ENCODE data around the gene PJVK. TPM values are rescaled to one million over a fixed set of nuclear protein-coding genes. Genes with fewer than 3 reads are reported as not detected.

The PJVK gene
- 1.1 and 5.1 TPM in 2 replicates for total RNA-seq

GRCh38 chr2:178450774-178451525, at the start of gene PJVK, which contains the start of gene PRKRA:
PJVK (plus strand) TSS chr2:178451378; CDS start chr2:178453410, 2,032 bp downstream.
PRKRA (minus strand) TSS chr2:178451175; CDS start chr2:178451030, 145 bp downstream.

DNA sequence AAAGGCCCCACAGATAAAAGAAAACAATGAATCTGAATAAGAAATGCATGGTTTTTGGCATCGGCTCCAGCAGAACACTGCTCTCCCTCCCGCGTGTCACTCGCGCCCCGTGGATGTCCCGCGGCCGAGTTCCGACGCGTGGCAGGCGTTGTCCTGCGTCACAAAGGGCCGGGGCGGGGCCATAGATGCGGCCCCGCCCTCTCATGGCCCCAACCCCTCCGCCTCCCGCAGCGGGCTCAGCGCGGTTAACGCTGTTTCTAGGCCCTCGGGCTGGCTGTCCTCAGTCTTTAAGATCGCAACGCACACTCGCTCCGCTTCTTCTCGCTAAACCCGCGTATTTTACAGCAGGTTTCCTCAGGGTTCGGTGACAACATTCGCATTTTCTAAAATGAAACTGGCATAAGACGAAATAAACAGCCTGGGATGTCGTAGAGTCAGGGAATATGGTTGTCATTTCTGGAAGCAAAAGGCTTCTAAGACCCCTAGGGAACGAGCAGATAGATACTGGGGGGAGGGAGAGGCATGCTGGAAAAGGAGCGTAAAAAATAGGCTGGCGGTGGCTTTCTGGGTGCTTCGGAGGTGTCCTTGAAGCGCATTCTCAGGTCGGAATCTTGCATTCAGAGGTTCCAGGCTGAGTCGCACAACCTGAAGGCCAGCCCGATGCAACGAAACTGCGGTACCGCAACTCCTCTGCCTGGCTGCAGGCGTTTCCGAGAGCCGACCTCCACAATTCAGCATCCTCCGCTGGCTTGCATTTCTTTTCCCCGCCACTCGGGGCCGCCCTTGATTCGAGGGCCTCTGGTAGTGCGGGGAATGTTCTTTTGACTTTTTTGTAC, 27.5 kb downstream of the PJVK start, which contains the start of gene FKBP7:
TSS of gene FKBP7 (minus strand) at position 162 of the 836 bp plus-strand sequence. CDS start at position 61, 101 bp downstream.

DNA sequence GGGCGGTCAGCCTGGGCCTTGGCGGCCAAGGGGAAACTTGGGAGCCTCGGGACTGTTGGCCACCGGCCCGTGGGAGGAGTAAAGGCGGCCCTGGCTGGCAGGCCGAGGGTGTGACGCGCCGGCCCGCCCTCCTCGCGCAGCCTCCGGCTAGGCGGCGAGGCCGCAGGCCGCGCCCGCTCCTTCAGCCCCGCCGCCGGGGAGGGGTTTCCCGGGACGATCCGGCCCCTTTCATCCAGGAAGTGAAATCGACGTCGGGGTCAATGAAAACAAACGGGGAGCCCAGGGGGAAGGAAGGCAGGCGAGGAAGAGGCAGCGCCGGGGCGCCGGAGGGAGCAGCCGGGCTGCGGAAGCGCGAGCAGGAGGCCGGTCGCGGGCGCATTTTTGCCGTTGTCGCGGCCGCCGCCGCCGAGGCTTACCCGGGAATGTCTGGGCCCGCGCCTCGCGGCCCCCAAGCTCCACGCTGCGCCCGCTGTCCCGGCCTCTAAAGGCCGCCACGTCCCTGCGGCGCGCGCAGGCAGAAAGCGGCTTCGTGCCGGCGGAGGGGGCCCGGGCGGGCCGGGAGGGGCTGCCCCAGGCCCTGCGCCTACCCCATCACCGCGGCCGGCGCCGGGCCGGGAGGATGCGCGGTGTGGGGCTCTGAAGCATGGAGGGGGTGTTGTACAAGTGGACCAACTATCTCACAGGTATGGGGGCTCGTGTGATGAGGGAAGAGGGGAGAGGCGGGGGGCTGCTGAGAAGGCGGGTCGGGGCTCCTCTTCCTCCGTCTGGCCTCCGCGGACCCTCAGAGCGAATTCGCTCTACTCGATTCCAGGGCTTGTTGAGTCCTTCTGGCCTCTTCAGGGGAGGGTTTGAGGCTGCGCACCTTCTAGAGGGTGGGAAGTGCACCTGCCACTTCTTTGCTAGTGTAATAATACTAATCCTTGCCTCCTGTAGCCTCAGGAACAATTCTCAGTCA, 29.3 kb downstream of the PJVK start, which contains the start of gene PLEKHA3:
TSS of gene PLEKHA3 (plus strand) at position 231 of the 955 bp plus-strand sequence. CDS start at position 644, 413 bp downstream.

Other genes starting within 250 kb of the PJVK start
- 50.6 and 75.8 TPM in 2 replicates for gene PRKRA, start 203 bp upstream of the PJVK start, total RNA-seq
- gene FKBP7, start 27.2 kb downstream of the PJVK start, total RNA-seq, result 20.3 and 38.9 TPM in 2 replicates
- 5.1 and 8.5 TPM in 2 replicates for gene PLEKHA3, start 29.1 kb downstream of the PJVK start, total RNA-seq

Data from placental epithelial cell (primary cell).